HUES64 (cell line): ENCODE data around the gene ASB1.

Experiments
- H3K27ac ChIP-seq: 2 replicates; pipeline ENCODE4 v1.7.0; 2013; ENCODE audit warnings: low read depth, low read length, inconsistent platforms
- H3K27me3 ChIP-seq: 2 replicates; pipeline ENCODE4 v1.6.1; 2013; ENCODE audit warnings: mild to moderate bottlenecking, low read length; ENCODE audit not compliant: insufficient read depth
- H3K36me3 ChIP-seq: 2 replicates; pipeline ENCODE4 v1.6.1; 2013; ENCODE audit warnings: mild to moderate bottlenecking, low read length; ENCODE audit not compliant: insufficient read depth
- H3K4me1 ChIP-seq: 2 replicates; pipeline ENCODE4 v1.6.1; 2013; ENCODE audit warnings: mild to moderate bottlenecking, low read length, moderate library complexity; ENCODE audit not compliant: insufficient read depth
- H3K4me3 ChIP-seq: 2 replicates; pipeline ENCODE4 v1.5.1; 2013; ENCODE audit warnings: mild to moderate bottlenecking, low read length, moderate library complexity
- H3K9ac ChIP-seq: 2 replicates; pipeline ENCODE4 v1.6.1; 2013; ENCODE audit warnings: mild to moderate bottlenecking, low read depth, low read length
- H3K9me3 ChIP-seq: 2 replicates; pipeline ENCODE4 v1.6.1; 2013; ENCODE audit warnings: low read depth, low read length; ENCODE audit not compliant: insufficient read depth
- WGBS: fragments of 150-250, 120-280 bp; methylation state at CpG from one replicate; pipeline ENCODE4 v1.1.7; 2013; ENCODE audit warnings: missing lambda C conversion rate; 5-methylcytosine and 5-hydroxymethylcytosine counted together

Gene ASB1

DNA sequence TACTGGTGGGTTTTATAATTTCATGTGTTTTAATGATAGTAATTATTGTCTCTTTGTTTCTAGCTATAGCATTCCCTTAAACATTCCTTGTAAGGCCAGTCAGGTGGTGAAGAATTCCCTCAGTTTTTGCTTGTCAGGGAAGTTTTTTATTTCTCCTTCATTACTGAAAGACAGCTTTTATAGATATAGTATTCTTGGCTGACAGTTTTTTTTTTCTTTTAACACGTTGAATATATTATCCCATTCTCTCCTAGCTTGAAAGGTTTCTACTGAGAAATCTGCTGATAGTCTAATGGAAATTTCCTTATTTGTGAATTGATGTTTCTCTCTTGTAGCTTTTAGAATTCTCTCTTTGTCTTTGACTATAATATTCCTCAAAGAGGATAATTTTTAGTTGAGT, 46.8 kb downstream of the ASB1 start:
- Histone ChIP-seq H3K4me3 (no peak overlapping the region), H3K9me3 (peaks cover 21% of the 10 kb centered on the region; the same call in 1 of the 2 replicates), H3K27me3 (no peaks in the 10 kb centered on the region), H3K27ac (no peak overlapping the region), H3K4me1 (0 out of 2 replicates have a peak, but pooled peaks cover 7% of the 10 kb centered on the region), H3K9ac (no peak overlapping the region), H3K36me3 (no peaks in the 10 kb centered on the region)
- no CpG with 5 or more reads among the region's 1 CpG for WGBS

DNA sequence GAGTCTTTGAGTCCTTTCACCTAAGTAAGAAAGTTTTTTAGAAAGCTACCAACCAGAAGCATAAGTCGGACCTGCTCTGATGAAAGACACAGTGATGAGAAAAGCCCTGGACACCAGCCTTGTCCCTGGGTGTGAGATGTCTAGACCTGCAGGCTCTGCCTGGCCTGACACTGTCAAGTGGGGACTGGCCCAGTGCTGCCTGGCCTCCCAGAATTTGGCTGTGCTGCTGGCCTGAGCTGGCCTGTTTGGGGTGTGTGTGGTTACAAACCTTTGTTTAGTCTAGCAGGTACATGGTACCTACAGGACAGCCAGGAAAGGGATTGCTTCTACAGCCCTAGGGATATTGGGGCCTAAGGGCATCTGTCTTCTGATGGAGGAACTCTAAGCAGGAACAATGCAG, 48.3 kb downstream of the ASB1 start:
- no peaks in the 10 kb centered on the region for H3K36me3 ChIP-seq

DNA sequence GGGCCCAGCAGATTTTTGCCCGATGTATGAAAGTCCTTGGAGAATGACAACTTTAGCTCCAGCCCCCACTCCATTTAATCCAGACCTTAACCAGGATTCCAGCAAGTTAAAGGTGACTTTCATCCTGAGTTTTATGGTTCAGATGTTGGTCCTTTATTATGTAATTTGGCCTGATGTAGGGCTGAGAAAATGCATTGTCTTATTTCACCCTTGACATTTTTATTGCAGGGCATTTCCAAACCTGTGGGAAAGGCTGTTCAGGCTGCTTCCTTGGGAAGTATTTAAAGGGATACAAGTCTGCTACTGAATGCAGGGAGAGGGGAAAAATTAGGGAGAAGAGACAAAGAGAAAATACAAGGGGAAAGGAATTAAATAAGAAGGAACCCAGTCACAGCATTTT, 48.8 kb downstream of the ASB1 start:
- Histone ChIP-seq H3K9ac (no peak overlapping the region), H3K36me3 (no peaks in the 10 kb centered on the region), H3K27ac (no peak overlapping the region), H3K4me1 (0 out of 2 replicates have a peak, but pooled peaks cover 7% of the 10 kb centered on the region), H3K27me3 (no peaks in the 10 kb centered on the region), H3K9me3 (peaks cover 23% of the 10 kb centered on the region; the same call in 1 of the 2 replicates), H3K4me3 (no peak overlapping the region)
- 40% methylated on average over 1 of the region's 1 CpG for WGBS

More for the DNA sequence above, 48.3 kb downstream of the ASB1 start:
- no peaks in the 10 kb centered on the region for H3K27me3 ChIP-seq
- no peak overlapping the region for H3K4me3 ChIP-seq
- peaks cover 22% of the 10 kb centered on the region; the same call in 1 of the 2 replicates for H3K9me3 ChIP-seq
- 0 out of 2 replicates have a peak, but pooled peaks cover 7% of the 10 kb centered on the region for H3K4me1 ChIP-seq
- no peak overlapping the region for H3K9ac ChIP-seq
- no peak overlapping the region for H3K27ac ChIP-seq
- WGBS: 95% methylated on average over 1 of the region's 1 CpG

DNA sequence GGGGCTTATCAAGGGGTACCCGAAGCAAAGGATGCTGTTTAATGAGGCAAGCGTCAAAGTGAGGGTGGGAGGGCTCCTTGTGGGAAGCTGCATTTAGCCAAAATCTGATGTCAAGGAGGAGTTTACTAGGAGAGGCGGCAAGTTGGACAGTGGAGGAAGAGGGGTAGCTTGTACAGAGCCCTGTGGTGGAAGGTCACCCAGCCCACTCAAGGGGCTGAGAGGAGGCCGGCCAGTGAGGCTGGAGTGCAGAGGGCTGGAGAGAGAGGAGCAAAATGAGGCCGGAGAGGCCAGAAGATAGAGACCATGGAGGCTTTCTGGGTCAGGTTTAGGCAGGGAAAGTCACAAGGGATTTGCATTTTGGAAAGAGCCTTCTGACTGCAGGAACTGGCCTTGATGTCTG, 49.5 kb downstream of the ASB1 start:
- Histone ChIP-seq H3K9ac (no peak overlapping the region), H3K9me3 (peaks cover 23% of the 10 kb centered on the region; the same call in 1 of the 2 replicates), H3K27me3 (no peaks in the 10 kb centered on the region), H3K27ac (no peak overlapping the region), H3K36me3 (no peaks in the 10 kb centered on the region), H3K4me3 (no peak overlapping the region), H3K4me1 (0 out of 2 replicates have a peak, but pooled peaks cover 7% of the 10 kb centered on the region)
- 91% methylated on average over 5 of the region's 5 CpGs for WGBS

GRCh38 chr2:238478216-238478615, 51.5 kb downstream of the ASB1 start:
- Histone ChIP-seq H3K9me3 (peaks cover 15% of the 10 kb centered on the region; the same call in 1 of the 2 replicates), H3K4me1 (0 out of 2 replicates have a peak, but pooled peaks cover 7% of the 10 kb centered on the region), H3K9ac (no peak overlapping the region), H3K4me3 (no peak overlapping the region), H3K27ac (no peak overlapping the region), H3K36me3 (no peaks in the 10 kb centered on the region), H3K27me3 (no peaks in the 10 kb centered on the region)
- 91% methylated on average over 4 of the region's 4 CpGs for WGBS

- Histone ChIP-seq H3K27me3 (no peaks in the 10 kb centered on the region), H3K27ac (no peak overlapping the region), H3K36me3 (no peaks in the 10 kb centered on the region), H3K4me1 (0 out of 2 replicates have a peak, but pooled peaks cover 7% of the 10 kb centered on the region), H3K9me3 (peaks cover 10% of the 10 kb centered on the region; the same call in 1 of the 2 replicates), H3K9ac (no peak overlapping the region), H3K4me3 (no peak overlapping the region)
- 89% methylated on average over 1 of the region's 1 CpG for WGBS
These were observed 53.1 kb downstream of the ASB1 start for GRCh38 chr2:238479847-238480246.

DNA sequence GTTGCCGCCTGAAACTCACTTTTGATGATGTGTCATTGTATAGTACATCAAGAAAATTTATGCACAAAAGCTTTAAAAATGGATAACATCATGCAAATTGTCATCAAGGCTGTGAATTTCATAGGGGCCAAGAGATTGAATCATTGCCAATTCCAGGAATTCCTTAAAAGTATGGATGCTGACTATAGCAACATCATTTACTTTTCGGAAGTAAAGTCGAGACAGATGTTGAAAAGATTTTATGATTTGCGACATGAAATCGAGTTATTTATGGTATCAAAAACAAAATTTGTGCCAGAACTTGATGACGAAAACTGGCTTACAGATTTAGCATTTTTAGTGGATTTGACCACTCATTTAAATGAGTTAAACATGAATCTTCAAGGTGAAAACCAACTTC, 56.3 kb downstream of the ASB1 start:
- H3K36me3 ChIP-seq: no peaks in the 10 kb centered on the region
- 96% methylated on average over 6 of the region's 6 CpGs for WGBS
- H3K9me3 ChIP-seq: peaks cover 9% of the 10 kb centered on the region

GRCh38 chr2:238483656-238484055, 56.9 kb downstream of the ASB1 start:
- Histone ChIP-seq H3K27ac (no peak overlapping the region), H3K36me3 (no peaks in the 10 kb centered on the region), H3K4me1 (no peaks in the 10 kb centered on the region), H3K9me3 (peaks cover 7% of the 10 kb centered on the region), H3K27me3 (no peaks in the 10 kb centered on the region), H3K9ac (no peak overlapping the region), H3K4me3 (no peak overlapping the region)
- WGBS: 89% methylated on average over 8 of the region's 8 CpGs

More for the DNA sequence above, 56.3 kb downstream of the ASB1 start:
- Histone ChIP-seq H3K9ac (no peak overlapping the region), H3K4me3 (no peak overlapping the region), H3K27me3 (no peaks in the 10 kb centered on the region), H3K27ac (no peak overlapping the region), H3K4me1 (no peaks in the 10 kb centered on the region)

GRCh38 chr2:238484522-238485452, 58.1 kb downstream of the ASB1 start:
- H3K4me3 ChIP-seq: no peak overlapping the region

DNA sequence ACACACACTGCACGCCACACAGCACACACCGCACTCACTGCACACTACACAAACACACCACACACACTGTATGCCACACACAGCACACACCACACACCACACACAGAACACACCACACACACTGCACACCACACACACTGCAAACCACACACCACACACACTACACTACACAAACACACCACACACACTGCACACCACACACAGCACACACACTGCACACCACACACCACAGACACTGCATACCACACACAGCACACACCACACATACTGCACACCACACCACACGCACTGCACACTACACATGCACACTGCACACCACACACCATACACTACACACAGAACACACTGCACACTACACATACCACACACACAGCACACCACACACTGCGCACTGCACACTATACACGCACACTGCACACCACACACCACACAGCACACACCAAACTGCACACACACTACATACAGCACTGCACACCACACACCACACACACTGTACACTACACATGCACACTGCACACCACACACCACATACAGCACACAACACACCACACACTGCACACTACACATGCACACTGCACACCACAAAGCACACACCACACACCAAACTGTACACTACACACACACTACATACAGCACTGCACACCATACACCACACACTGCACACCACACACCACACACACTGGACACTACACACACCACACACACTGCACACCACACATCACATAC, 59.6 kb downstream of the ASB1 start:
- Histone ChIP-seq H3K4me1 (no peaks in the 10 kb centered on the region), H3K27ac (no peak overlapping the region), H3K9ac (no peak overlapping the region), H3K27me3 (no peaks in the 10 kb centered on the region), H3K9me3 (no peaks in the 10 kb centered on the region; the same call in 1 of the 2 replicates), H3K36me3 (no peaks in the 10 kb centered on the region), H3K4me3 (no peak overlapping the region)
- WGBS: 89% methylated on average over 5 of the region's 5 CpGs

More at GRCh38 chr2:238484522-238485452, 58.1 kb downstream of the ASB1 start:
- no peak overlapping the region for H3K9ac ChIP-seq
- H3K27ac ChIP-seq: no peak overlapping the region
- WGBS: 92% methylated on average over 23 of the region's 23 CpGs
- no peaks in the 10 kb centered on the region for H3K36me3 ChIP-seq
- no peaks in the 10 kb centered on the region for H3K27me3 ChIP-seq
- H3K9me3 ChIP-seq: peaks cover 3% of the 10 kb centered on the region
- no peaks in the 10 kb centered on the region for H3K4me1 ChIP-seq

- Histone ChIP-seq H3K4me3 (no peak overlapping the region), H3K27ac (no peak overlapping the region), H3K9me3 (no peaks in the 10 kb centered on the region; the same call in 1 of the 2 replicates), H3K36me3 (no peaks in the 10 kb centered on the region), H3K27me3 (no peaks in the 10 kb centered on the region), H3K9ac (no peak overlapping the region), H3K4me1 (no peaks in the 10 kb centered on the region)
- 94% methylated on average over 14 of the region's 14 CpGs for WGBS
These were observed 60.4 kb downstream of the ASB1 start for GRCh38 chr2:238487134-238487533.
